Neuron (in vitro differentiated cells): ENCODE measurements around the gene RBP5.

ENCODE experiments used
- H2AFZ ChIP-seq: one replicate; pipeline ENCODE4 v1.6.1; 2013; ENCODE audit warnings: low read depth, mild to moderate bottlenecking, inconsistent platforms, low read length, moderate library complexity
- H3K27me3 ChIP-seq: one replicate; pipeline ENCODE4 v1.6.1; 2013; ENCODE audit warnings: low read length; ENCODE audit not compliant: insufficient read depth
- H3K36me3 ChIP-seq: one replicate; pipeline ENCODE4 v1.6.1; 2013; ENCODE audit warnings: low read length; ENCODE audit not compliant: insufficient read depth
- H3K4me1 ChIP-seq: one replicate; pipeline ENCODE4 v1.6.1; 2013; ENCODE audit warnings: low read length; ENCODE audit not compliant: insufficient read depth
- H3K4me3 ChIP-seq: 2 replicates; pipeline ENCODE4 v1.5.1; 2013; ENCODE audit warnings: mild to moderate bottlenecking, low read length, moderate library complexity
- H3K9me3 ChIP-seq: one replicate; pipeline ENCODE4 v1.6.1; 2013; ENCODE audit warnings: low read length

Gene RBP5

GRCh38 chr12:7156259-7157197, 27.8 kb upstream of the RBP5 start:
- peaks cover 45% of the 10 kb centered on the region for H3K36me3 ChIP-seq
- no peak overlapping the region for H3K4me3 ChIP-seq
- no peaks in the 10 kb centered on the region for H3K27me3 ChIP-seq
- no peaks in the 10 kb centered on the region for H3K4me1 ChIP-seq
- no peaks in the 10 kb centered on the region for H3K9me3 ChIP-seq
- no peak overlapping the region for H2AFZ ChIP-seq

DNA sequence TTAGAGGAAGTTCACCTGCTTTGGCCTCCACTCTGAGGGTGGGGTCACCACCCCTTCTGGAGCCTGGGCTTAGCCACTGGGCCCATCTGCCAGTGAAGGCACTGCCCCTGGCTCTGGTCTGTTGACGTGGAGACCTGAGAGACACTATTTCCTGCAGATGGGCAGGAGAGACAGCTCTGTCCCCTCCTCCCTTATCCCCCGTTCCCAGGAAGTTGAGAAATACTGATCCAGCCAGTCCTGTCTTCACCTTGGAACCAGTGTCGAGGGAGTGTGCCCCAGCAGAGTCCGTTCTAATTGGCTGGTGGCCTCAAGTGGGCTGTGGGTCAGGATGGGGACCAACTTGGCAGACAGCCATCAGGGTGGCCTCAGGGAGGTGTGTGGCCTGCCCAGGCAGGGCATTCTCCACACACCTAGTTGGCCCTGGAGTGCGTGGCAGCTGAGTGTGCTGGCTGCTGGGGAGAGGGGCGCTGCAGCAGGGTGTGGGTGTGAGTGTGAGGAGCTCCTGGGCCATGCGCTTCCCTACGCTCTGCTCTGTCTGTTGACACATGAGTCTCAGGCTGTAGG, 26.9 kb upstream of the RBP5 start:
- Histone ChIP-seq H3K9me3 (no peaks in the 10 kb centered on the region), H3K27me3 (no peaks in the 10 kb centered on the region), H3K4me3 (no peak overlapping the region), H3K36me3 (peaks cover 55% of the 10 kb centered on the region), H2AFZ (no peak overlapping the region), H3K4me1 (no peaks in the 10 kb centered on the region)

DNA sequence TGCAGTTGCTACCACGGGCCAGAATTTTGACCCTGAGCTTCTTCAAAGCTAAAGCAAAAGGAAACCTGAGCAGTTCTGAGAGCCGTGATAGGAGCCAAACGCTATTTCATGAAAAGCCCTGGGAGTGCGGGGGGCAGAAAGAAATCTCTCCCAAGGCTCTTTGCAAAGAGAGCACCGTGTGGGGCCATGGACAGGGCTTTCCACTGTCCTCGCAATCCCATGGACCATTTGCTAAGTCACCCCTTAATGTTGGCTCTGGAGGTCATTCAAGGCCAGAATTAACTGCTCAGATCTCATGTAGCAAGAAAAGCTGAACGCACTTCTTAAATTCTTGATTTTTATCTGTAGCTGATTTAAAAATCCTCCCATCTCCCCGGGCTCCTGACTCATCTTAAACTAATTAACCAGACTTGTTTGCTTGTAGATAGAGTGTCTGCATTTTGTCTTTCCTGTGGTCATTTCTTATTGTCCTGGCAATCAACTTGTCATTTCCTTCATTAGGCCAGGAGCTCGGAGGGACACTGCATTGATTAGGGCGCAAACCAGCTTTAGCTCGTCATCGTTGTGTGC, 26.3 kb upstream of the RBP5 start:
- Histone ChIP-seq H3K27me3 (no peaks in the 10 kb centered on the region), H3K4me3 (no peak overlapping the region), H2AFZ (no peak overlapping the region), H3K4me1 (no peaks in the 10 kb centered on the region), H3K9me3 (no peaks in the 10 kb centered on the region), H3K36me3 (peaks cover 61% of the 10 kb centered on the region)

- H3K27me3 ChIP-seq = no peaks in the 10 kb centered on the region
- no peak overlapping the region for H2AFZ ChIP-seq
- no peak overlapping the region for H3K4me3 ChIP-seq
- H3K9me3 ChIP-seq = no peaks in the 10 kb centered on the region
- no peaks in the 10 kb centered on the region for H3K4me1 ChIP-seq
- peaks cover 70% of the 10 kb centered on the region for H3K36me3 ChIP-seq
Observed at GRCh38 chr12:7154042-7154441, 25.4 kb upstream of the RBP5 start.

- Histone ChIP-seq H3K27me3 (no peaks in the 10 kb centered on the region), H3K36me3 (peaks cover 78% of the 10 kb centered on the region), H2AFZ (no peak overlapping the region), H3K4me3 (no peak overlapping the region), H3K4me1 (no peaks in the 10 kb centered on the region), H3K9me3 (no peaks in the 10 kb centered on the region)
Observed at GRCh38 chr12:7152818-7153217, 24.1 kb upstream of the RBP5 start.

GRCh38 chr12:7151532-7151931, 22.8 kb upstream of the RBP5 start:
- Histone ChIP-seq H3K4me1 (no peaks in the 10 kb centered on the region), H3K4me3 (no peak overlapping the region), H3K9me3 (no peaks in the 10 kb centered on the region), H3K36me3 (peaks cover 76% of the 10 kb centered on the region), H2AFZ (no peak overlapping the region), H3K27me3 (no peaks in the 10 kb centered on the region)

GRCh38 chr12:7150841-7151240, 22.2 kb upstream of the RBP5 start:
- no peaks in the 10 kb centered on the region for H3K9me3 ChIP-seq
- no peaks in the 10 kb centered on the region for H3K27me3 ChIP-seq
- H3K36me3 ChIP-seq = peaks cover 79% of the 10 kb centered on the region
- H3K4me1 ChIP-seq = no peaks in the 10 kb centered on the region
- H3K4me3 ChIP-seq = no peak overlapping the region
- no peak overlapping the region for H2AFZ ChIP-seq

GRCh38 chr12:7150356-7150755, 21.7 kb upstream of the RBP5 start:
- Histone ChIP-seq H3K9me3 (no peaks in the 10 kb centered on the region), H3K27me3 (no peaks in the 10 kb centered on the region), H2AFZ (no peak overlapping the region), H3K4me1 (no peaks in the 10 kb centered on the region), H3K4me3 (no peak overlapping the region), H3K36me3 (peaks cover 78% of the 10 kb centered on the region)

- H2AFZ ChIP-seq = no peak overlapping the region
- H3K4me3 ChIP-seq = no peak overlapping the region
- H3K4me1 ChIP-seq = no peaks in the 10 kb centered on the region
- H3K36me3 ChIP-seq = peaks cover 67% of the 10 kb centered on the region
- no peaks in the 10 kb centered on the region for H3K9me3 ChIP-seq
- no peaks in the 10 kb centered on the region for H3K27me3 ChIP-seq
Observed at GRCh38 chr12:7146906-7147305, 18.2 kb upstream of the RBP5 start.

DNA sequence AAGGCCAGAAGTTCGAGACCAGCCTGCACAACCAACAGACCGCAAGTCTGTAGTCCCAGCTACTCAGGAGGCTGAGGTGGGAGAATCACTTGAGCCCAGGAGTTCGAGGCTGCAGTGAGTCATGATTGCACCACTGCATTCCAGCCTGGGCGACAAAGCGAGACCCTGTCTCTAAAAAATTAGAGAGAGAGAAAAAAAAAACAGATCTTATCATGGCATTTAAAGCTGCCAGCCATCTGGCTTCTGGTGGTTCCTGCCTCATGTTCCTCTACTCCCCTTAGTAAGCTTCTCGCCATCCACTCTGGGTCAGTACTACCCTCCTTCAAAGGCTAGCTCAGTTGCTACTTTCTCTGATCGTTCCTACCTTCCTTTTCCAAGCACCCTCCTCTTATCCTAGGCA, 17.5 kb upstream of the RBP5 start:
- Histone ChIP-seq H3K36me3 (peaks cover 69% of the 10 kb centered on the region), H3K4me3 (no peak overlapping the region), H3K9me3 (no peaks in the 10 kb centered on the region), H3K27me3 (no peaks in the 10 kb centered on the region), H2AFZ (no peak overlapping the region), H3K4me1 (no peaks in the 10 kb centered on the region)

GRCh38 chr12:7145671-7146070, 17.0 kb upstream of the RBP5 start:
- Histone ChIP-seq H2AFZ (no peak overlapping the region), H3K36me3 (peaks cover 68% of the 10 kb centered on the region), H3K9me3 (no peaks in the 10 kb centered on the region), H3K4me1 (no peaks in the 10 kb centered on the region), H3K4me3 (no peak overlapping the region), H3K27me3 (no peaks in the 10 kb centered on the region)

DNA sequence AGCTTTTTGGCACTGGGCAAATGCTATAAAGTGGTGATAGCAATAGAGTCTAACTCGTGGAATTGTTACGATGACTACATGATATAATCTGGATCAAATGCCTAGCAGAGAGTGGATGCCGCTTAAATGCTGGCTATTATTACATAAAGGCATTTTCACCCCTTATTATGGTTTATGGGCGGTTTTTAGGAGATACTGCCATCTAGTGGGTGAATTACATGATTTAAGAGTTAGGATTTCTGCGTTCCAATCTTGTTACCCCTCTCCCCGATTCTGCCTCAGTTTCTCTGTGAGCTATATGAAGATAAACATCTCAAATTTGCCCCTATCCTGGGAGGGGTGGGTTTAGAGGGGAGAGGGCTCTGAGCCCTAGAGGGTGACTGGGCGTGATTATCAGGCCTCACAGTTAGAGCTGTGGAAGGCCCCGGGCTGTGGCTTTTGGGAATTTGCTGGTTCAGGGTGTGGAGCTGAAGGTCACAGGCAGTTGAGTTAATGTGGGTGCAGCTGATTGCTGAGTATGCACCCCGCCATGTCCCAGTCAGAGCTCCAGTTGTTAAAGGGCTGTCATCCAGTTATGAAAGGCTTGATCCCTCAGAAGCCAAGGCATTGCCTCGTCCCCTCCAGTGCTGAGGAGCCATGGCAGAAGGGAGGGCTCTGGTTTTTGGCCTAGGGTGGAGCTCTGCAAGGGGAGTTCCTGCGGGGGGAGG, 15.9 kb upstream of the RBP5 start:
- Histone ChIP-seq H3K9me3 (no peaks in the 10 kb centered on the region), H3K27me3 (no peaks in the 10 kb centered on the region), H2AFZ (no peak overlapping the region), H3K4me1 (no peaks in the 10 kb centered on the region), H3K4me3 (no peak overlapping the region), H3K36me3 (peaks cover 64% of the 10 kb centered on the region)

GRCh38 chr12:7143564-7143963, 14.9 kb upstream of the RBP5 start:
- no peaks in the 10 kb centered on the region for H3K4me1 ChIP-seq
- H2AFZ ChIP-seq = no peak overlapping the region
- no peaks in the 10 kb centered on the region for H3K9me3 ChIP-seq
- H3K27me3 ChIP-seq = no peaks in the 10 kb centered on the region
- H3K36me3 ChIP-seq = peaks cover 62% of the 10 kb centered on the region
- H3K4me3 ChIP-seq = no peak overlapping the region
